ENCODE results near the gene MEF2B.

Gene MEF2B

GRCh38 chr19:19098703-19099632, 71.1 kb downstream of the MEF2B start:
- DNase-seq (ENCODE audit: low spot score), result no peak

GRCh38 chr19:19098084-19098702, 71.9 kb downstream of the MEF2B start:
- no peak for DNase-seq (ENCODE audit: low spot score)

GRCh38 chr19:19096641-19097627, 73.1 kb downstream of the MEF2B start:
- DNase-seq (ENCODE audit: low spot score), result no peak

GRCh38 chr19:19095691-19096090, 74.4 kb downstream of the MEF2B start:
- DNase-seq (ENCODE audit: low spot score), result no peak
